Ovary (tissue), 9 donors: Measurements from ENCODE around the gene MSI2. TPM values are rescaled to one million over a fixed set of nuclear protein-coding genes. Genes with fewer than 3 reads are reported as not detected.

Source experiments
- DNase-seq, 5 donors: peaks; one replicate each; pipeline ENCODE4 v3.0.0-alpha.2; 2019 to 2020
- H3K27ac ChIP-seq, 2 donors: fragments of 200-600 bp; one replicate each; pipeline versions ENCODE4 v1.5.1 to v1.8.0; 2019 to 2022
- H3K27me3 ChIP-seq: fragments of 200-600 bp; one replicate; pipeline ENCODE4 v1.8.0; 2022
- H3K36me3 ChIP-seq: fragments of 200-600 bp; sonication (generic); one replicate; pipeline ENCODE4 v1.5.1; 2019
- H3K4me1 ChIP-seq: one replicate; pipeline ENCODE4 v1.8.1; 2013; ENCODE audit warnings: mild to moderate bottlenecking, moderate library complexity; ENCODE audit not compliant: insufficient read depth
- H3K4me3 ChIP-seq: fragments of 200-600 bp; sonication (generic); one replicate; pipeline ENCODE4 v1.5.1; 2017
- H3K9me3 ChIP-seq, 2 donors: fragments of 200-600 bp in 1 of 2; sonication (generic) in 1 of 2; one replicate each; pipeline versions ENCODE4 v1.5.1 to v1.8.1; 2013 to 2019; ENCODE audit warnings: mild to moderate bottlenecking in 1 of 2, moderate library complexity in 1 of 2
- EP300 ChIP-seq: sonication (generic); formaldehyde crosslinking; IDR thresholded peaks from one replicate; pipeline ENCODE4 v1.6.1; 2017; ENCODE audit warnings: antibody characterized with exemption
- POLR2A ChIP-seq: fragments of 450-650 bp; IDR thresholded peaks from one replicate; pipeline ENCODE4 v1.6.1; 2017; ENCODE audit warnings: antibody characterized with exemption, mild to moderate bottlenecking, moderate library complexity
- WGBS, 3 donors: extraction: QIAGEN DNeasy Blood & Tissue Kit in 1 of 3; methylation state at CpG; one replicate each; pipeline versions ENCODE4 v1.1.5 to v1.1.7; 2013 to 2017; 5-methylcytosine and 5-hydroxymethylcytosine counted together
- intact Hi-C, 4 donors: fragments of 100-400 bp; cut with DNase I; formaldehyde crosslinking; loops; one replicate each; pipeline versions ENCODE4 v1.11.0 to v1.15.1; 2022 to 2023
- polyA plus RNA-seq, 2 donors: library from polyadenylated mRNA; stranded (reverse); fragments of 200-250 nt in 1 of 2; fragments of 350-450 nt in 1 of 2; fragmentation: Illumina TruSeq in 1 of 2; extraction: RNeasy Lipid Tissue Mini Kit (QIAGEN cat#74804) in 1 of 2; gene quantifications; one replicate each; pipeline ENCODE4 v1.2.3, GENCODE V29; 2013 to 2014
- total RNA-seq, 7 donors: library from RNA; depleted of rRNA in 2 of 7; stranded (reverse); fragments of >200 nt in 2 of 7; fragmentation: NEBNext Ultra II Directional in 3 of 7; extraction: Animal tissue kit (Norgen Biotek cat#: 25700) in 3 of 7; gene quantifications; one replicate each; pipeline versions ENCODE4 v1.1.0 to v1.2.4, GENCODE V29; 2016 to 2023
- TF ChIP-seq, protein P1 (sequence below), 3 donors: fragments of 450-650 bp in 2 of 3; fragments of 200-600 bp in 1 of 3; IDR thresholded peaks; one replicate each; pipeline versions ENCODE4 v1.5.1 to v1.8.0; 2016 to 2022; ENCODE audit warnings: antibody characterized with exemption in 3 of 3, mild to moderate bottlenecking in 1 of 3
- donor health status: DM: no; HTN: no; CAD: no; lungs with moderate emphysema.
- donor health status: DM: no; HTN: no; CAD: no.
- donor health status: Bipolar disorder and iron deficiency.
- donor health status: DM: yes; HTN: yes; CAD: no.
- donor health status: DM: no; HTN: no; CAD: no.
- donor health status: DM: yes; HTN: yes; CAD: no.

Gene MSI2
- total and polyA plus RNA-seq, 9 donors, result 43.1 to 199 (median 120) TPM

DNA sequence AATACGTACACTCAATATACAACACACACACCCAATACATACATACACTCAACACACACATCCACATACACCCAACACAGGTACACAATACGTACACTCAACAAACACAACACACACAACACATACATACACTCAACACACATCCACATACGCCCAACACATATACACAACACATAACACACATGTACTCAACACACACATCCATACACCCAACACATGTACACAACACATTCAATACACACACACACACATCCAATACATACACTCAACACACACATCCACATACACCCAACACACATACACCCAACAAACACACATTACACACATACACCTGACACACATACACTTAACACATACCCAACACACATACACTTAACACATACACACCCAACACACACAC is 392.9 kb downstream of the MSI2 start:
- no peak for DNase-seq
- H3K9me3 ChIP-seq, result no peaks in the 10 kb centered on the region
- H3K27ac ChIP-seq, result no peak overlapping the region
- intact Hi-C loops, result no loop called here
- no peaks in the 10 kb centered on the region for H3K36me3 ChIP-seq
- H3K4me3 ChIP-seq, result no peak overlapping the region
- H3K4me1 ChIP-seq, result peaks cover 2% of the 10 kb centered on the region
- whole genome bisulfite sequencing, 3 donors, result 94 to 99% (median 98%) methylated on average over 3 of the region's 3 CpGs
- H3K27me3 ChIP-seq, result no peaks in the 10 kb centered on the region
- TF ChIP-seq, protein P1, sequence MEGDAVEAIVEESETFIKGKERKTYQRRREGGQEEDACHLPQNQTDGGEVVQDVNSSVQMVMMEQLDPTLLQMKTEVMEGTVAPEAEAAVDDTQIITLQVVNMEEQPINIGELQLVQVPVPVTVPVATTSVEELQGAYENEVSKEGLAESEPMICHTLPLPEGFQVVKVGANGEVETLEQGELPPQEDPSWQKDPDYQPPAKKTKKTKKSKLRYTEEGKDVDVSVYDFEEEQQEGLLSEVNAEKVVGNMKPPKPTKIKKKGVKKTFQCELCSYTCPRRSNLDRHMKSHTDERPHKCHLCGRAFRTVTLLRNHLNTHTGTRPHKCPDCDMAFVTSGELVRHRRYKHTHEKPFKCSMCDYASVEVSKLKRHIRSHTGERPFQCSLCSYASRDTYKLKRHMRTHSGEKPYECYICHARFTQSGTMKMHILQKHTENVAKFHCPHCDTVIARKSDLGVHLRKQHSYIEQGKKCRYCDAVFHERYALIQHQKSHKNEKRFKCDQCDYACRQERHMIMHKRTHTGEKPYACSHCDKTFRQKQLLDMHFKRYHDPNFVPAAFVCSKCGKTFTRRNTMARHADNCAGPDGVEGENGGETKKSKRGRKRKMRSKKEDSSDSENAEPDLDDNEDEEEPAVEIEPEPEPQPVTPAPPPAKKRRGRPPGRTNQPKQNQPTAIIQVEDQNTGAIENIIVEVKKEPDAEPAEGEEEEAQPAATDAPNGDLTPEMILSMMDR (IDR thresholded peaks at IDR 0.05), result no peak
- no peak for TF ChIP-seq EP300
- TF ChIP-seq POLR2A, result no peak

DNA sequence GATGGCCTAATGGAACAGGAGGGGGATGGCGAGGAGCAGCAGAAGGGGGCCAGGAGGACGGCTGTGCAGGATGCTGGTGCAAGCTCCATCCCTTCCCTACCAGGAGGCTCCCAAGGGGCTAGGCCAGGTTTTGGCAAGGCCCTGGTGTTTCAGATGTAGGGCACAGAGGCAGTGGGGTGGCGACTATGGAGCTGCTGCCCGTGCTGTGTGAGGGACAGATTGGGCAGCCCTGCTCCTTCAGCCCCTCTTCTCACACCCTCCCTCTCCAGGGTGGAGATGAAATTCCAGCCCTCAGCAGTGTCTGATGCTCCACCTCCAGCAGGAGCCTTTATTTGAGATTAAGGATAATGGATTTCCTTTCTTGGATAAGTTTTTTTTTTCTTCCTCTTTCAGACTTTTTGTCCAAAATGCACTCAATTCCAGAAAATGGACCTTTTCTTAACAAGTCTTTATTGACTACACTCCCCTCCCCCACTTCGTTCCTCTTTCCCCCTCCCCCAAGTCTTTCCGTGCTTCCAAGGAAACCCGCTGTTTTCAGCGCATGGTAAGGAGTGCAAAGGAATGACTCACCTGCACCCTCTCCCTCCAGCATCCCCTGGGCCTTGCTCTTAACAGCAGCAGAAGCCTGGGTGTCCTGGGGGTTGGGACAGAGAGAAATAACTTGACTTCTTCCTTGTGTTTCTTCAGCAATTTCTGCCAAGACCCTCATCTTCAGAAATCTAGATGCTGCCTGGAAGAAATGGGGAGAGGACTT is 393.6 kb downstream of the MSI2 start:
- intact Hi-C loops, result no loop called here
- H3K4me1 ChIP-seq, result peaks cover 2% of the 10 kb centered on the region
- no peaks in the 10 kb centered on the region for H3K27me3 ChIP-seq
- no peak for DNase-seq
- no peaks in the 10 kb centered on the region for H3K36me3 ChIP-seq
- H3K27ac ChIP-seq, result no peak overlapping the region
- no peak overlapping the region for H3K4me3 ChIP-seq
- 77 to 82% (median 81%) methylated on average over 8 of the region's 8 CpGs for WGBS, 3 donors
- TF ChIP-seq POLR2A, result no peak
- TF ChIP-seq, protein P1 (IDR thresholded peaks at IDR 0.05), result no peak
- no peak for TF ChIP-seq EP300
- no peaks in the 10 kb centered on the region for H3K9me3 ChIP-seq

DNA sequence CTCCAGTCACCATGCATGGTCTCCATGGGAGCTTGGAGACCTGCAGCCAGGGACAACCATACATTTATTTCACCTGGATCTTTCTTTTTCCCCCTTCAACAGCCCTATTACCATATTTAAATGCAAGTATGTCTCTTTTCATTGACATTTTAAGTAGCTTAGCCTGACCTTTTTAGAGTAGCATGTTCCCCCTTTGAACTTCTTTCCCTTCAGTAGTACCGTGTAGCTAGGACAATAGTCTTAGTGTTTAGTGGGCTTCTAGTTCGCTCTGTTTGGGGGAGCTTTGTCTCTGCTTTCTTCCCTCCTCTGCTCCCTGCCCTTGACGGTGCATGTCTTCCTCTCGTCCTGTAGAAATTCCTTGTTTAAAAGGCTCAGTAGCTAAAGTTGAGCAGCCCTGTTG is 394.2 kb downstream of the MSI2 start:
- intact Hi-C loops, result no loop called here
- Histone ChIP-seq H3K4me1 (peaks cover 2% of the 10 kb centered on the region), H3K27ac (no peak overlapping the region), H3K27me3 (no peaks in the 10 kb centered on the region), H3K36me3 (no peaks in the 10 kb centered on the region), H3K4me3 (no peak overlapping the region), H3K9me3 (no peaks in the 10 kb centered on the region)
- TF ChIP-seq, protein P1 (IDR thresholded peaks at IDR 0.05), result no peak
- TF ChIP-seq EP300, result no peak
- no peak for TF ChIP-seq POLR2A
- 80 to 89% (median 85%) methylated on average over 4 of the region's 4 CpGs for WGBS, 3 donors
- no peak for DNase-seq

DNA sequence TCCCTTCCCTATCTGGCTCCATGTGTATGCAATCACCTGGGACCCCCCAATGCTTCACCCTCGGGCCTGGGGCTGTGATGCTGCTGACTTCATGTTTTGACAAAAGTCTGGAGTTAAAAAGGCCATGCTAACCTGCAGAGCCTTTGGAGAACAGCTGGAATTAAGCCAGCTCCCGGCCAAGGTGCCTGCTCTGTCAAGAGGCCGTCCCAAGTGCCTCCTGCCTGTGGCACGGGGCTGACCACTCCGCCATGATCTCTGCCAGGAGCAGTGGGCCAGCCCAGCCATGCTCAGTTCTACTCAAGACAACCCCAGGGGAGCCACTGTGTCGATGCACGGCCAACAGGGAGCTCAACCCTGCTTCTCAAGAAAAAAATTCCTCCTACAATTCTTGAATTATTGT is 395.1 kb downstream of the MSI2 start:
- H3K36me3 ChIP-seq, result no peaks in the 10 kb centered on the region
- H3K27me3 ChIP-seq, result no peaks in the 10 kb centered on the region
- intact Hi-C loops, result no loop called here
- WGBS, 3 donors, result 88 to 92% (median 90%) methylated on average over 5 to 7 of the region's 7 CpGs
- DNase-seq, result no peak
- TF ChIP-seq POLR2A (no peak), EP300 (no peak)
- TF ChIP-seq, protein P1 (IDR thresholded peaks at IDR 0.05), result no peak
- H3K27ac ChIP-seq, result no peak overlapping the region
- H3K4me3 ChIP-seq, result no peak overlapping the region
- H3K9me3 ChIP-seq, result no peaks in the 10 kb centered on the region
- H3K4me1 ChIP-seq, result peaks cover 2% of the 10 kb centered on the region
